ENCODE measurements around the gene ZNF436.

Gene ZNF436

DNA sequence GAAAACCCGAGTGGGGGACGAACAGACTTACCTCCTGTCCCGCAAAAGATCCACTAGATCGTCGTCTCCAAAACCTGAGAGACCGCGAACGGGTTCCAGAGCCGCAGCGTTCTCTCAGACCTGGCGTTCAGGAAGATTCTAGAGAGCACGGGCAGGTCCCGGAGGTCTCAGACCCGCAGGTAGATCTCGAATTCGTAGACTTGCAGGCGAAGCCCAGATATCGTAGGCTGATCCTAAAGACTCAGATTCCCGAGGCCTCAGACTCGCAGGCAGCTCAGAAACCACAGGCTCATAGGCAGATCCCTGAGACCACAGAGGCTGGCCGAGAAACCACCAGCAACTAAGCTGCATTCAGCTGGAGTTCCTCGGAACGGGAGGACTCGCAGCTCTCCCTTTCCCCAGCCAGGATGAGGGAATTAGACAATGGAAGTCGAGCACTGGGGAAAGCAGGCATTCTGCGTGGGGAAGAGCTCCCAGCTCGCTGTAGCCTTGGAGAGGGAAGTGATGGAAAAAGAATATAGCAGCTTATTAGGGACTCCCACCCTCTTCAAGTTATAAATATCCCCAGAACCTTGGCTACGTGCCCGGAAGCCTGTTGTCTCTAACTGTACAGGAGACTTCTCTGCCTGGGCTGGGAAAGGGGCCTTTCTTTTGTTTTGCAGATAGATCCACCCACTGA is at the start of gene ZNF436:
TSS of gene ZNF436 (minus strand) at position 502 of the 679 bp plus-strand sequence. CDS start 1,831 bp downstream, outside the sequence.
- DNase-seq (ENCODE audit: low read depth), result no peak

DNA sequence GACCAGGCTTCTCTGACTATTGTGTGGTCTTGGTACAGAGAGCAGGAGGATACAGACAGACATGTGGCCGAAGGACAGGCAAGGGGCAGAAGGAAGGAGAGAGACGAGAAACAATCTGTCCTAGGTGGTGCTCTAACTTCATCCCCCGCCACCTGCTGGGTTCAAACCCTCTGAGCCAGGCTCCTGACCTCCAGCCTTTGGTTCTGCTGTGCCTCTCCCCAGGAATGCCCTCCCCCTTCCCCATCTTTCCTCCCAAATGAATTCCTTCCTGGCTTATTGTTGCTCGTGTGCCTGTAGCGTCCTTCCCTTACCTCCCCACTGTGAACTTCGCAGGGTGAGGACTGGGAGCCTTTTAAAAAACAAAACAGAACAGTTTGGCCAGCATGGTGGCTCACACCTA is 49.5 kb upstream of the ZNF436 start:
- no peak for DNase-seq (ENCODE audit: low read depth)

DNA sequence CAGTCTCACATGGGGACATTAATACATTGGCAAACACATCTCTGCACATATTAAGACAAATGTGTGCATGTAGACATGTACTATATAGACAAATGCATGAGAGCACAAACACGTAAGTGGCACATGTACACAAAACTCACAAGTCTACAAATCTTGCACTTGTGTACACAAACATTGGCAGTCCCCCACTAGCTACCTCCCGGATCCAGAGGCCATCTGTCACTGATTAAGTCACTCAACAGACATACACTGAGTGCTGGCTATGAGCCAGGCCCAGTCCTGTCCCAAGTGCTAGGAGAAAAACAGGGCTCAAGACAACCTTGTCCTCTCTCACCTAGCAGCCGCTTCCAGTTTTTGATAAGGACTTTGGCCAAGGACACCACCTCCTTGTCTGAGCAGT is 47.9 kb upstream of the ZNF436 start:
- no peak for DNase-seq (ENCODE audit: low read depth)

DNA sequence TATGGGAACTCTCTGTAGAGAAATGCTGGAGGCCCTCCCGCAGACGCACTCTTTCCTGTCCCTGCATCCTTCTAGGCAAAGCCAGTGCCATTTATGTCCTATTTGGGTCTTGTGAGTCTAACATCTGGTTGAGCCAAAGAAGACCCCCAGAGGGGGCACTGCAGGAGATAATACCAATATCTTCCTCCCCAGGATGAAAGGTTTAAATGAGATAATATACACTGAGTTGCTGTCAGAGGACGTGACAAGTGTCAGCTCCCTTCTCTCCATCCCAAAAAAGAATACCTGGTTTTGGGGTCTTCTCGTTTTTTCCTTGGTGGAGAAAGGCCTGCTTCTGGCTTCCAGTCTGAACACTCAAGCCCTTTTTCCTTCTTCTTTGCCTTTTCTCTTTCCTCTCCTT is 47.3 kb upstream of the ZNF436 start:
- no peak for DNase-seq (ENCODE audit: low read depth)

DNA sequence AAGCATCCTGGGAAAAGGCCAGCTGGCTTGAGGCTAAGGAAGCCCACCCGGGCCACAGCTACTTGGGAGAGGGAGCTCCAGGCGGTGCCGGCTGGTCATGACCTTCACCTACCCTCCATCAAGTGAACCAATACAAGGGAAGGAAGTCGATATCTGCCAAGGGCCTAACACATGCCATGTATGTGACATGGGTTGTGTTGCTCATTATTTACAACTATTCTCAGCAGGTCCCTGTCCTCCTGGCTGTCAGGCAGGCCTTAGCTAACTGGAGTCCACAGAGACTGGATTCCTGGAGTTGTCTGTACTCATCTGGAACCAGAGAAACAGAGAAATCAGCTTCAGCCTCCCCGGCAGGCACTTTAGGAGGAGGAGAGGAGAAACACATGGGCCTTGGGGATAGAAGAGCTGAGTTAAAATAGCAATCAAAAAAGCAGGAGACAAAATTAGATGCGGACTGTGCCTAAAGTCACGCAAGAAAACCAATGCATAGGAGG is 39.2 kb upstream of the ZNF436 start:
- DNase-seq (ENCODE audit: low read depth), result no peak

DNA sequence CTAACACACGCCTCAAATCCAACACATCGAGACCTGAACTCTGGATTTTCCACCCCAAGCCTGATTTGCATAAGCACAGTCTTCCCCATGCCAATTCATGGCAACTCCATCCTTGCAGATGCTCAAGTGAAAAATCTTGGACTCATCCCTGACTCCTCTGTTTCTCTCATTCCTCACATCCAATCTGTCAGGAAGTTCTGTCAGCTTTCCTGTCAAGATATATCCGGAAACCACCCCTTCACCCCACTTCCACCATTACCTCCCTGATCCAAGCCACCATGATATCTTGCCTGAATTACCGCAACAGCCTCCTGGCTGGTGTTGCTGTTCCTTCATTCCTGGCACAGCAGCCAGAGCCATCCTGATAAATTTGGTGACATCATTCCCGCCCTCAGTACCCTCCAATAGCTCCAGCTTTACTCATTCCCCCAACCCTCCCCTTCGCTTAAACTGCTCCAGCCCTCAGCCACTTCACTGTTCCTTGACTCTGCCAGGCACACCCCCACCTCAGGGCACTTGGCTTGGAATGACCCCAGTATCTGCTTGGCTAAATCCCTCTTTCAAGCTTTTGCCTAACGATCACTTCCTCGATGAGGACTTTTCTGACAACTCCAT is 37.5 kb upstream of the ZNF436 start:
- DNase-seq (ENCODE audit: low read depth), result no peak

DNA sequence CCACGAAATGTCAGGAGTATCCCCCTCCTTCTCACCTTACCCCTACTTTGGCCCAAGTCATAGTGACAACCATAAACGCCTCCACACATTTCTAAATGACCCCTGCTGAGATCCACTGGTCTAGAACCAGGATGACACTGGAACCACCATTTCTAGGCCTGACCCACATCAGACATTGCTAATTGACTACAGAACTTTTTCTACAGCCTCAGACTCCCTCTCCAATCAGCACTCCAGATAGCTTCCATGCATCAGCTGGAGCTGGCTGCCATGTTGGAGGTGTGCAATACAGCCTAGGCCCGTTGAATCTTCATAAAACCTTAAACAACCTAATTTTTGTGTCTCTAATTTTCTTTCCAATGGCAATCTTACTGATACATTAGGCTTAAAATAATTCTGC is 36.3 kb upstream of the ZNF436 start:
- DNase-seq (ENCODE audit: low read depth), result no peak

DNA sequence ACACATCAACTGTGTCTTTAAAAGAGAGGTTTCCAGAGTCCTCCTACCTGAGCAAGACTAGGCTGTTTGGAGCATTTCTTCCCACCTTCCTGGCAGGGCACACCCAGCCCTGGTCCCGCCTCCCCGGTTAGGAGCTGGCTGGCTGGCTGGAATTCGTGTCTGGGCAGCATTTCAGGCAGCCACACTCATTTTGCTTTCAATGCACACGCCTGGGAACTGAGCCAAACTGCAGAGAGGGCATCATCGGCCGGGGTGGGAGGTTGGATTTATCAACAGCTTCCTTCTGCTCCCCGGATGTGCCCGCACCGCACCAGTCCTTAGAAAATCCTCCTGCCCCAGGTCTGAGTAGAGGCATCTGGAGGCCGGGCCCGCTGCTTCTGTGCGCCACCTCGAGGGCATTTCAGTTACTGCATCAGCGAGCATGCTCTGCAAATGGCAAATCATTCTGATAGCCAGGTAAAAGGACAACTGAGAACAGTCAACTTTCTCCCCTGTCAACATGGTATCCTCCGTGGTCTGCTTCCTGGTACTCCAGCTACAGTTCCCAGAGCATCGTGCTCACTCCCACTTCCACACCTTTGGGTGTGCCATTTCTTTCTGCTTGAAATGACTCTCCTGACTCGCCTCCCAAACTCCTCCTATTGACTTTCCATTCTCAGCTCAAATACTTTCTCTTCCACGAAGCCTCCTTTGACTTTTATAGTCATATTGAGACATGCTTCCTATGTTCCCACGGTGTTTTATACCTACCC is 34.3 kb upstream of the ZNF436 start:
- peak; percentile 77 for DNase-seq (ENCODE audit: low read depth)

DNA sequence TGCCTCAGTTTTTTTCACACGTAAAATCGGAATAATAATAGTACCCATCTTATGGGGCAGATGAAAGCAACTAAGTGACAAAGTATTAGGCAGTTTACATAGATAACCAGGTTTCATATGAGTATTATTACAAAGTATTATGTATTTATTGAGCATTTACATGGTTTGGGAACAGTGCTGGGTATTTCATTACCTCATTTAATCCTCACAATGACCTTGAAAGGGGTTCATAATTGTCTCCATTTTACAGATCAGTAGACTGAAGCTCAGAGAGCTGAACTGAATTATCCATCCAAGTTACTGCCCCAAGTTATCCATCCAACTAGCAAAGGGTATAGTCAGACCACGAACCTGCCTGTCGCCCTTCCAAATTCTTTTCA is 33.7 kb upstream of the ZNF436 start:
- DNase-seq (ENCODE audit: low read depth), result no peak

DNA sequence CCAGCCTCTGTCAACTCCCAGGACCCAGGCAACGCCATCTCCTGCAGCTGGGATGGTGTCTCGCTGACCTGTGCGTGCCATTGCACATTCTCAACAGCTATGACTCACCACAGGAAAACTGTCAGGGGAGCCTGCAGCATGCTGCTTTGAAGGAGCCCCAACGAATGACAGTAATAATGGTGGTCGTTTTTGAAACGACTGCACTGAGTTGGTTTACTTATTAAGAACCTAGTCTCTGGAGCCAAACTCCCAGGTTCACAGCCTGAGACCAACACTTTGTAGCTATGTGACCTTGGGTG is 33.4 kb upstream of the ZNF436 start:
- no peak for DNase-seq (ENCODE audit: low read depth)

DNA sequence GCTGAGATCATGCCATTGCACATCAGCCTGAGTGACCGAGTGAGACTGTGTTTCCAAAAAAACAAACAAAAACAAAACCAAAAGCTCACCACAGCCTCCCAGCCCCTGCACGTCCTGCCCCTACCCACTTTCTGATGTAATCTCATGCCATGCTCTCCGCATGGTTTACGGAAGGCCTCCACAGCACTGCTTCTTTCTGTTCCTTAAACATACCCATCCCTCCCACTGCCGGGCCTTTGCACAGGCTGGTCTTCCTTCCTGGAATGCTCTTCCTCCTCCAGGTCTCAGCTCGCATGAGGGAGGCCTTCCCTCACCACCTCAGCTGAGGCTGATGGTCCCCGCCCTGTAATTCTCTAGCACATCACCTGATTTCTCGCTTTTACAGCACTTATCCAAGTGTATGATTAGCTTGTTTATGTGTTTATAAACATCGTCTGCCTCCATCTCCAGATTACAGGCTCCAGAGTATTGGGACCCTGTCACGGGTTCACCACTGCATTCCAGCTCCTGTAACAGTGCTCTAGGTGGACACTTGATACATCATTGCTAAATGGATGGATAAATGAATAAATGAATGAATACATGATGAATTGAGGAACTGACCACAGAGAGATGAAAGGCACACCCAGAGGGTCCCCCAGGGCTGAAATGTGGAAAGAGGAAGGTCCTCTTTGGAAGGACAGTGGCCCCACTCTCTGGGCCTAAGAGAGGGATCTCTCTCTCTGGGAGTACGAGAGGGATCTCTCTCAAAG is 32.8 kb upstream of the ZNF436 start:
- no peak for DNase-seq (ENCODE audit: low read depth)

DNA sequence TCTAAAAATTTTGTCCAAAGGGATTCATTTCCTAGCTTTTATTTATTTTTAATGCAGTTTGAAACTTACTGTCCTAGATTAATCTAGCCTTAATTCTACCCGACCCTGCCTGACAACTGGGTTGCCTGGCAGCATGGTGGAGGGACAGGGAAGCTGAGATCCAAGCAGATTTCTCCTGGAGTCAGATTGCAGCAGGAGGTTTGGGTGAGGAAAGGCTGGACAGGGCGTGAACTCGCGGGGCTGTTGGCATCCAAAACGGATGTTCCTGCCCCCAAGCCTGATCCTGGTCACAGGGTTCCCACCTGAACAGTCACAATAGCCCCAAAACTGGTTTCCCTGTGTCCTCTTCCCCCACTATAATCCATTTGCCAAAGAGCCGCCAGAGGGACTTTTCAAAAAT is 31.7 kb upstream of the ZNF436 start:
- DNase-seq (ENCODE audit: low read depth), result no peak

DNA sequence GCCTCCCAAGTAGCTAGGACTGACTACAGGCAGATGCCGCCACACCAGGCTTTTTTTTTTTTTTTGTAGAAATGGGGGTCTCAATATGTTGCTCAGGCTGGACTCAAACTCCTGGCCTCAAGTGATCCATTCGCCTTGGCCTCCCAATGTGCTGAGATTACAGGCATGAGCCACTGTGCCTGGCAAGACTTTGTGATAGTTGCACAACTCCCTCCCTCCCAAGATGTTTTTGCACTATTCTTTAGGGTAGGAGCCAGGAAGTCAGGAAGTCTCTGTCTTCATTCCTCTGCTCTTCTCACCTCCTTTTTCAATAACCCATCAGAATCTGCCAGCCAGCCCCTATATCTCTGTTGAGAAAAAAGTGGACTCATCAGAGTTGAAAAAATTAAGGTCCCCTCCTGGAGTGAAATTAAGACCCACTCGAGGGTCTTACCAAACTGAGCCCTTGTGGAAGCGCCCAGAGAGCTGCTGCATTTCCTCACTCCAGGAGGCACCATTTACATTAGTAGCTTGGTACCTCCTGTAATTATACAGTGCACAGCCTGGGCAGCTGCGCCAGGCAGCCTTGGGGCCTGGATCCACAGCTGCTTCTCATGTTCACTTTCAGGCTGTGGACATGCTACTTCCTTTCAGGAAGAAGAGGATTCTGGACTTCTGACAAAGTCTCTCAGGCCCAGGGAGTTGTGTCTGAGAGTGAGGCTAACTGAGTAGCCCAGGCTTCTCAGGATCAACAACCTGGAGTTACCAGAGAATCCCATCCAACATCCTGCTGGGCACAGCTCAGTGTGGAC is 30.9 kb upstream of the ZNF436 start:
- no peak for DNase-seq (ENCODE audit: low read depth)

DNA sequence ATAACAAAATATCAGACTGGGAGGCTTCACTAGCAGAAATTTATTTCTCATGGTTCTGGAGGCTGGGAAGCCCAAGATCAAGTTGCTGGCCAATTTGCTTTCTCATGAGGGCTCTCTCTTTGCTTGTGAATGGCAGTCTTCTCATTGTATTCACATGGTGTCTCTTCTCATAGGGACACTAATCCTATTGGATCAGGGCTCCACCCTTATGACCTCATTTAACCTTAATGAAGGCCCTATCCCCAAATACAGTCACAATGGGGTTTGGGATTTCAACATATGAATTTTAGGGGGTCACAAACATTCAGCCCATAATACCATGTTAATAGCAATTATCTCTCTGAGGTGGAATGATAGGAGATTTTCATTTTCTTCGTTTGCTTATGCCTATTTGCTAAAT is 29.6 kb upstream of the ZNF436 start:
- DNase-seq (ENCODE audit: low read depth), result no peak

DNA sequence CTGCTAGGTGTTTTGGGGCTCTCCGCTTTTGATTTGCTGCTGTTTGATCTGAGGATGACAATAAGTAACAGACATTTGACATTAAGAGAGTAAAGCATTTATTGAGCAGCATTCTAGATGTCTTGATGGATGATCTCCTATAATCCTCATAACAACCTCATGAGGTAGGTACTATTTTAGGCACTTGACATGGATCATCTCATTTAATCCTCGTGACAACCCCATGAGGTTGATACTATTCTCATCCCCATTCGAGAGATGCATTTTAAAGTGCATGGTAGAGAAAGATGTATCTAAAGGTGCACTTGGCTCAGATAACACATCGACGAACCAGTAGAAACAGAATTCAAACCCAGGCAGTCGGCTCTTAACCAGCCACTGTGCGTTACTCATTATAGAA is 28.3 kb upstream of the ZNF436 start:
- DNase-seq (ENCODE audit: low read depth), result no peak

DNA sequence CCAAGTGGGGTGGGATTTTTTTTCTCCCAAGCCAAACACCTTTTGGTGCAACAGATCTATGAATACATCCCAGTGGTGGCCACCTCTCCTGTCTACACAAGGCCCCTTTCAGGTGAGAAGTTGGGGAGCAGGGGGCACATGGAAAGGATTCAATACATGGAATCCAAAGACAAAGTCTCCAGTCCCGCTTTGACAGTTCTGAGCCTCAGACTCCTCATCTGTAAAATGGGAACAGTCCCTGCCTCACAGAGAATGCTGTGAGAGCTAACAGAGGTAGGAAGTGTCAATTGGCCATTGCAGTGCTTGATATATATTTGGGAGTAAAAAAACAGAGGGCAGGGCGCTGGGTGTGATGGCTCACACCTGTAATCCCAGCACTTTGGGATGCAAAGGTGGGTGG is 26.7 kb upstream of the ZNF436 start:
- no peak for DNase-seq (ENCODE audit: low read depth)

DNA sequence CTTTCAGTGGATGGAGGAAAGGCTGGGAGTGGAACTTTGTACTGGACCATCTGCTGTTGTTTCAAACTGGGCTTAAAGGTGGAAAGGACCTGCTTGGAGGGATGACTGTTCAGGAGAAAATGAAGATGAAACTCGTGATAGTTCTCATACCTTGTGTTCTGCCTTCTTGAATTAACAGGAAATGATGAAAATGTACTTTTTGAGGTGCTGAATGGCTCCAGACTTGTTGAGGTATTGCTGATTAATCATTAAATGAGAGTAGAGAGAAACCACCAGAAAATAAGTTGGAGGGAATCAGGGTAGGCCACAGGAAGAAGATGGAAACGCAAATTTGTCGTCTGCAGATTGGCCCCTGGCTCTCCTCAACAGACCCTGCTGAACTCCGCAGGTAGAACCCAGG is 26.2 kb upstream of the ZNF436 start:
- no peak for DNase-seq (ENCODE audit: low read depth)

DNA sequence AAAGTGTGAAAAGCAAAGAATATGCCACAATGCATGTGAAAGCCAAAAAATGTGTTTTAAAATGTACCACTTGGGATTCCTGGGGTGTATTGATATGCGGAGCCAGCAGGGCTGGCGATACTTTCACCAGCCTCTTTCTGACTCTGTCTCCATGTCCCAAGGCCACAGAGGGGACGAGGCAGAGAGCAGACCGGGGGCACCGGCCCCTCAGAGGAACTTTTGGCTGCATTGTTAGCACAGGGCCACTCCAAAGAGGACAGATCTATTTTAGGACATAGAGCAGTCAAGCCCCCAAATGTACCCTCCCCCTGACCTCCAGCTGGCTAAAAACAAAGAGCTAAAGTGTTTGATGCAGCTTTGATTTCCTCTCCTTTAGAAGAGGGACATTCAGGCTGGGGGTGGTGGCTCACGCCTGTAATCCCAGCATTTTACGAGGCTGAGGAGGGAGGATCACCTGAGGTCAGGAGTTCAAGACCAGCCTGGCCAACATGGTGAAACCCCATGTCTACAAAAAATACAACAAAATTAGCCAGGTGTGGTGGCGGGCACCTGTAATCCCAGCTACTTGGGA is 25.6 kb upstream of the ZNF436 start:
- DNase-seq (ENCODE audit: low read depth), result no peak

DNA sequence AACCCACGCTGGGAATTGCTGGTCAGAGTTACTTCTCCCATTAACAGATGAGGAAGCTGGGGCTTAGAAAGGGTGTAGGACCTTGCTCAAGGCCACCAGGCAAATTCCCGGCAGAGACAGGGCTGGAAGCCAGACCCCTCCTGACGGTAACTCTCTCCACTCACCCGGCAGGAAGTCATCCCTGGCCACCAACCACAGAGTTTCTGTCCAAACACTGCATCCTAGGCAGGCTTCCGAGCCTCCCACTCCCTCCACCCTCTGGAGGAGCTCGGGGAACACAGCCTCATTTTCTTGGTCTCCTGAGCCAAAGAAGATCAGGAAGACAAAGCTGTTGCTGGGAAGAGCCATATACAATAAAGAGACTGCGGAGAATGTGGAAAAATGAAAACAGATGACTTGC is 25.0 kb upstream of the ZNF436 start:
- DNase-seq (ENCODE audit: low read depth), result no peak

DNA sequence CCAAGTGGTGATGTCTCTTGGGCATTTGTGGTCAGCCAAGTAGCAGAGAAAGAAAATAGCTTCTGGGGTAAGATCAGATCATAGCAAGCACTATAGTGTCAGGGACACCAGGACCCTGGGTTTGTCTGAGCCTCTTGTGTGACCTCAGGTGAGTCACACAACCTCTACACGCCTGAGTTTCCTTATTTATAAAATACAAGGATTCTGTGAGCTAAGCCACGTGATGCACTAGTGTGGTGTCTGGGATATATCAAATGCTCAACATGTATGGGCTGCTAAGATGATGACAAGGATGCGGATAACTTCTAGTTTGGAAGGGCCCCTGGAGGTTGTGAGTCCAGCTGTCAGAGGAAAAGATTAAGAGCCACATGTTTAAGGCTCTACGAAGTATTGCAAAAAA is 24.5 kb upstream of the ZNF436 start:
- no peak for DNase-seq (ENCODE audit: low read depth)

DNA sequence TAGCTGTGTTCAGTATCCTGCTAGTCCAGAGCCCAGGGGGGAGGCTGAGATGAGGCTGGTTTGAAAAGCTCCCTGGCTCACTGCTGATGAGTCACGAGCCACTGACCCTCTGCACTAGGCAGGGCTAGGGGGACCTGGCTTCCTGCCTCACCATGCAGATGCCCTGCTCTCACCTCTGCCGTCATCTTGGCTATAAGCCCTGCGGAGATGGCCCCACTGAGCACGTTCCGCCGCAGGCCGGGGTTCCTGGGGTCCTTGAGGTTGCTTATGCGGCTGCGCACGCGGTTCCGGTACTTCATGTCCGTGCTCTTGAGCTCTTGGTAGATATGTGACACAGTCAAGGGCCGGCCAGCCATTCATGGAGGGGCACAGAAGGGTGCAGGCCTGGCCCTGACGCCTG is 24.1 kb upstream of the ZNF436 start:
- no peak for DNase-seq (ENCODE audit: low read depth)
